Left colon (tissue), 2 donors: ENCODE data around the gene SERPINA9. TPM values are rescaled to one million over a fixed set of nuclear protein-coding genes. Genes with fewer than 3 reads are reported as not detected.

Experiments
- ATAC-seq: fragments of 200-7000 bp; cut with Tn5 transposase; one replicate; pipeline ENCODE4 v1.9.1; 2020; ENCODE audit warnings: mild to moderate bottlenecking, moderate library complexity
- DNase-seq, 2 donors: peaks; one replicate each; pipeline ENCODE4 v3.0.0-alpha.2; 2020
- intact Hi-C, 2 donors: fragments of 100-400 bp; cut with DNase I in 1 of 2; cut with micrococcal nuclease in 1 of 2; formaldehyde crosslinking; loops; one replicate each; pipeline versions ENCODE4 v1.11.2 to v1.14.0; 2022; cut with DNase I, micrococcal nuclease
- total RNA-seq, 2 donors: library from RNA; stranded (reverse); fragmentation: NEBNext Ultra II Directional; extraction: Animal tissue kit (Norgen Biotek cat#: 25700); gene quantifications; one replicate each; pipeline ENCODE4 v1.2.1, GENCODE V29; 2021
- donor health status: DM: no; HTN: no; CAD: no.
- donor health status: DM: yes; HTN: yes; CAD: no.

SERPINA9 gene
- total RNA-seq, 2 donors from 2014 or later = not detected

DNA sequence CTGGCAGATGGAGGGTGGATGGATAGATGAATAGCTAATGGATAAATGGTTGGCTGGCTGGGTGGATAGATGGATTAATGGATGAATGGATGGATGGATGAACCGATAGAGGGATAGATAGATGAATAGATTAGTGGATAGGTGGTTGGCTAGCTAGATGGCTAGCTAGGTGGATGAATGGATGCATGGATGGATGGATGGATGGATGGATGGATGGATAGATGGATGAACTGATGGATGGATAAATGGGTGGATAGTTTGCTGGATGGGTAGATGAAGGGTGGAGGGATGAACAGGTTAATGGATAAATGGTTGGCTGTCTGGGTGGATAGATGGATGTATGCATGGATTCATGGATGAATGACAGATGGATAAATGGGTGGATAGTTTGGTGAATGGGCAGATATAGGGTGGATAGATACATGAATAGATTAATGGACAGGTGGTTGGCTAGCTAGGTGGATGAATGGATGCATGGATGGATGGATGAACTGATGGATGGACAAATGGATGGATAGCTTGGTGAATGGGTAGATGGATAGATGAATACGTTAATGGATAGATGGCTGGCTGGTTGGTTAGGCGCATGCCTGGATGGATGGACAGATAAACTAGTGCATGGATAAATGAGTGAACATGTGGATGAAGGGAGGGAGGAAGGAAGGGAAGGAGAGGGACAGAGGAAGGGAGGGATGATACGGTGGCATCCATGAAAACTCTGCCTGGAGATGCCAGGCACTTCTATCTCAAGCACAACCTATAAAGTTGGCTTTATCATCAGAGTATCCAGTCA is 8.1 kb downstream of the SERPINA9 start:
- intact Hi-C loops = no loop called here
- ATAC-seq (no peak), DNase-seq (no peak)

DNA sequence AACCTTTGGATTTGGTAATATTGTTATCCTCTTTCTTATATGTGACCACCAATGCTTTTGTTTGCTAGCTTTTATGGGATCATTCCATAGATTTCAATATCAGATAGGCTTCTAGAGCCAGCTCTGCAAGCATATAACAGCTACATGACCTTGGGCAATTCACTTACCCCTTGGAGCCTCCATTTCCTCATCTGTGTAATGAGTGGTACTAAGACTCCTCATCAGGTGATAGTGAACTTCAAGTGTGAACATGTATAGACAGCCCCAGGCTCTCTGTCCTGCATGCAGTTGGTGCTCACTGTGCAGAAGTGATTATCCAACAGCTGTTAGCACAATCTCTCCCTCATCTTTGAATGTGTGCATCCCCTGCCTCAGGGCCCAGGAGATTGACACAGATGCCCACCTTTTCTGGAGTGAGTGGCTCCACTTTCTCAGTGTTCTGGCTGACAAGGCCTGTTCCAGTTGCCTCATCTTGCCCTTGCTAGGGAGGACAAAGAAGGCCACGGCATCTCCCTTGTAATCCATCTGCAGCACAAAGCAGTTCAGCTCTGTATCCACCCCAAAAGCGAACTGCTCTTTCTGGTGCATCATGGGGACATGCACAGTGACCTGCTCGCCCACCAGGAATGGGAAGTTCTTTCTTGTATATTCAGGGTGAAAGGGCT is 9.2 kb downstream of the SERPINA9 start:
- intact Hi-C loops = no loop called here
- no peak for ATAC-seq
- no peak for DNase-seq

DNA sequence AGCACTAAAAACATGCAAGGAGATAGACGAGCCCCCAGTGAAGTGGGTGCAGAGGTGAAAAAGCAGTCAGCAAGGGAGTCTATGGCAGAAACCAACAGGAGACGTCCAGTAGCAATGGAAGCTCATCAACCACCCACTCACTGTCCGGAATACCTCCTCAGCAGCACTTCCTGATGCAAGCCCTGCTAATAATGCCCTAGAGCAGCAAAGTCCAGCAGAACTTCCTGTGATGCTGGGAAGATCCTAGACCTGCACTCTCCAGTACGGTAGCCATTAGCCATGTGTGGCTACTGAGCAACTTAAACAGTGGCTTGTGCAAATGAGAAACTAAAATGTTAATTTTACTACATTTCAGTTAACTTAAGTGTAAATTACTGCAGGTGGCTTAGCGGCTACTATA is 11.0 kb downstream of the SERPINA9 start:
- DNase-seq (no peak), ATAC-seq (no peak)
- intact Hi-C loops = no loop called here

DNA sequence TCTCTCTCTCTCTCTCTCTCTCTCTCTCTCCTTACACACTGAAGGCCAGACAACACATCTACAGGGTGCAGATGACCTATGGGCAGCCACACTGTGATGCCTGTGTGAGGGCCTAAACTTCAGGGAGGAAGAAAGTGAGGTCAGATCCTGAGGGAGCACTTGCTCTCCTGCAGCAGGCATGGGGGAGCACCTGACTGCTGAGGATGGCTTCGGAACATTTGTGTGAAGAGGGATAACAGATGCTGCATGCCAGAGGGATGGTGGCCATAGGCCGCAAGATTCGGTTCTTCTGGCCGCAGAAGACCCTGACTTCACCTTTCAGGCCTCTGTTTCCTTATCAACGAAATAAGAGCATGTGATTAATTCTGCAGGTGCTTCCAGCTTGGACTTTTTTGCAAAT is 11.7 kb downstream of the SERPINA9 start:
- DNase-seq = no peak
- intact Hi-C loops = no loop called here

DNA sequence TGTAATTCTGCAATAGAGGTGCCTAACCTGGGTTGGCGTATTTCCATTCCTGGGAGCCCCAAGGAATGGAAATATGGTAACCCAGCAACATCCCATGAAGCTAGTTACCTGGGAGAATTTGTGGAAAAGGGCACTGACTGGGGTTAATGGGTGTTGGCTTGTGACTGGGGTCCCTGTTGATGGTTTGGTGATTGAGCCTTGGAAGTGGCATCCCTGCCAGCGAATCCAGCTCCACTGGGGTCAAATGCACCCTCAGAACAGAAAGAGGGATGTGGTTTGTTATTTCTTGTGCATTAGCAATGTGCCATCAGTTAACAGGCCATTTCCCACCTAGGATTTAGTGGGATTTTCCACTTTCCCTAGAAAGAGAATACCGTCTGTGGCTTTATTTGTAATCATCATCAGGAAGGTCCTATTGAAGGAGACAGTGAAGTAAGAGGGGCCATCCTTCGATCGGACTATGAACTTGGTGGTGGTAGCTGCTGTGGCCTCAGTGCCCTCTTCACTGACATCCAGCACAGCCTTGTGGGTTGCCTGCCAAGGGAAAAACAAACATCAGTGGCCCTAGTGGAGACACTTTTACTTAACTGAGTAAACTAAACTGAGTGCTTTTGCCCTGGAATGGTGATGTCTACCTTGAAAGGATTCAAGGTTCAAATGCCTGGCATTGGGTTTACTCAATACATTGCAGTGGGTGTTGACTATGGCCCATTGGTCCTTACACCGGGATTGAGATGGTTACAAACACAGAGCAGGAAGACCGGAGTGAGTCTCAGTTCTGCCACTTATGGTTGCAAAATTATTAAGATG is 13.0 kb downstream of the SERPINA9 start:
- intact Hi-C loops = no loop called here
- DNase-seq = no peak
- no peak for ATAC-seq

More for the DNA sequence above, 11.7 kb downstream of the SERPINA9 start:
- no peak for ATAC-seq

DNA sequence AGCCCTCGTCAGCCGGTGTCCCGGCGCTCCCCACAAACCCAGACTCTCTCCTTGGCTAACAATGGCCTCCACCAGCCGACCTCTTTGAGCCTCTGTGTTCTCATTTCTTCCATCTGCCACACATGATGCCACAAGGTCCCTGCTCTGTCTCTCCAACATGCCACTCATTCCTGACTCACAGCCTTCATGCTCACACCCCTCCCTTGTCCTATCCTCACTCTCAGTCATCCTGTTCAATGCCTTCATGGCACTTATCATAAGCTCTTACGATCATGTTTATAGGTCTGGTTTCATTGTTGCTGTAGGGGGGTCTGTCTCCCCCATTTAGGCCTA is 13.8 kb downstream of the SERPINA9 start:
- DNase-seq (no peak), ATAC-seq (no peak)
- intact Hi-C loops = no loop called here

DNA sequence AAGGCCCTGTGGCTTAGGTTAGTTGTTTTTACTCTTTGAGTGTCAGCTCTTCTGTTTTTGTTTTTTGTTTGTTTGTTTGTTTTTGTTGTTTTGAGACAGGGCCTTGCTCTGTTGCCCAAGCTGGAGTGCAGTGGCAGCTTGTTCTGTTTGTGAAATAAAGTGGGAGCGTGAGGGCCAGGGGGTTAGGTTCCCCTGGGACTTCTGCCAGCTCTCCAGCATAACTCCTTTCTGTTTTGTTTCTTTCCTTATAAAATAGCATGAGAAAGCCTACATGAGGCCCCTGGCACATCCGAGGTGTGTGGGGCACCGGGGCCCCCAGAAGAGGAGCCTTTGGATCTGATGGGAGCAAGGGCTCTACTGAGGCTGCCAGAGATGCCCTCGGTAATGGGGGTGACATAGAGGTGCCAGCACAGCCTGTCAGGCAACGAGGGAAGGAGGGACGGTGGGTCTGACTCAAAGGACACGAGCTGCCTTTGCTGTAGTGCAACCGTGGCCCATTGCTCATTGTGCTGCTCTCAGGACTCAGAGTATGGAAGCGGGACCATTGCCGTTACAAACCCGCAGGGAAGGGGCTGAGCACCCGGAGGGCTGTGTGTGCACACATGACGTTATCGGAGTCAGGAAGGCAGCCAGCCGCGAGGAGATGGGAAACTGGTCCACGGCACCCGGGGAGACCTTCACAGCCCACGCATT is 14.3 kb downstream of the SERPINA9 start:
- intact Hi-C loops = no loop called here
- no peak for DNase-seq
- no peak for ATAC-seq

DNA sequence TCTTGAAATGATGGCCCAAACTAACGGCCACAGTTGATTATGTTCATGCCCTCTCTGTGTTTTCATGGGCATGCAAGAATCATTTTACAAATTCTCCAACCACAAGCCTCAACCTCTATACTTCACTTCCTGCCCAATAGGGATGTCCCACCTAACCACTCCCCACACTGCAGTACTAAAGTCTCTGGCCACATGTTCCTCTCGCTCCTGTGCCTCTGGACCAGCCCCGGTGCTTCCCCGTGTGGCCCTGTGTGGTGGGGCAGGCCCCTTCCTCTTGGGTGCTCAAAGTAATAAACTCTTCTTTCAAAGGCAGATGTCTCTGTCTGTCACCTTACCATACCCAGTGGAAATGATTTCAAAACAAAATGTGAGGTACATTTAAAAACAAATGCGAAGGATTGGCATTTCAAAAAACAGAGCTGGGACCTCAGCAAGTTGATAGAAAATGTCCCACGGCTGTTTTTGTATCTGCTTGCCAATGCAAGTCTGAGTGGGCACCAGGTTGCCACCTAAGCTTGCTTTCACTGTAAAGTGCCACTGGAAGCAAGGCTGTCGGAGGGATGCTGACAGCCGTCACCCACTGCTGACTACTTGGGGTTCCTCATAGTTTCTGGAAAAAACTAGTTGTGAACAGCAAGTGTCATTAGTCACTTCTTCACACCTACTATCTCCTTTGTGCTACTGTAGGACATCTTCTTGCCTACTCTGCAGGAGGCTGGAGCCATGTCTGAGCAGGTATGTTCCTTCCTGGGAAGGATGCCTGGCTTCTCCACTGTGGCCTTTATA is 15.2 kb downstream of the SERPINA9 start:
- intact Hi-C loops = no loop called here
- no peak for DNase-seq
- no peak for ATAC-seq

DNA sequence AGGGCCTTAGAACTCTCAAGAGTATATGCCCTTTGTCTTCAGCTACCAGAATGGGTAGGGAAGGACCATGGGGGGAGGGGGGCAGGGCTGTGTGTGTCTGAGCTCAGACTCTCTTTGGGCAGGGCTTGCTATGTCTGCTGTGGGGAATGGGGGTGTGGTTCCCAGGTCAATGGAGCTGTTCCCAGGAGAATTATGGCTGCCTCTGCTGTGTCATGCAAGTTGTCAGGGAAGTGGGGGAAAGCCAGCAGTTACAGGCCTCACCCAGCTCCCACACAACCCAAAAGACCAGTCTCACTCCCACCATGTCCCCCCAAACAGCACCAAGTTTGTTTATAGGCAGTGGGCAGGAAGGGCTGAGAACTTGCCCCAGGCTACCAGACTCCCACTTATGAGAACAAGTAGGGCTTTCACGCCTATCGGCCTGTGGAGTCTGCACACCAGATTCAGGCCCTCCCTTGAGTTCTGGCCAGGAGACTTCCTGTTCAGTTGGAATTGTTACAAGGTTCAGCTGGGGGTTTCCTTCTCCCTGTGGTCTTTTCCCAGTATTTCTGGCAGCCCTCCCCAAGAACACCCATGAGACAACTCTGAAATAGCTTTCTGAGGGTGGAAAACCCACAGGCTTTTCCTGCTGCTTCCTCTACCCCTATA is 17.3 kb downstream of the SERPINA9 start:
- ATAC-seq (no peak), DNase-seq (no peak)
- intact Hi-C loops = no loop called here

DNA sequence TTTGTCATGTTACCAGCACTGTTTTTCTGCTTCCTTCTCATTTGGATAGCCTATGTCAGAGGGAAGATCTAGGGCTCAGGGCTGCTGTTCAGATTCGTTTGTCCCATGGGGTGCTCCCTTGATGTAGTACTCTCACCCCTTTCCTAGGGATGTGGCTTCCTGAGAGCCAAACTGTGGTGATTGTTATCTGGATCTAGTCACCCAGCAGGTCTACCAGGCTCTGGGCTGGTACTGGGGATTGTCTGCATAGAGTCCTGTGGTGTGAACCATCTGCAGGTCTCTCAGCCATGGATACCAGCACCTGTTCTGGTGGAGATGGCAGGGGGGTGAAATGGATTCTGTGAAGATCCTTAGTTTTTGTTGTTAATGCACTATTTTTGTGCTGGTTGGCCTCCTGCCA is 17.9 kb downstream of the SERPINA9 start:
- no peak for ATAC-seq
- intact Hi-C loops = no loop called here
- no peak for DNase-seq

DNA sequence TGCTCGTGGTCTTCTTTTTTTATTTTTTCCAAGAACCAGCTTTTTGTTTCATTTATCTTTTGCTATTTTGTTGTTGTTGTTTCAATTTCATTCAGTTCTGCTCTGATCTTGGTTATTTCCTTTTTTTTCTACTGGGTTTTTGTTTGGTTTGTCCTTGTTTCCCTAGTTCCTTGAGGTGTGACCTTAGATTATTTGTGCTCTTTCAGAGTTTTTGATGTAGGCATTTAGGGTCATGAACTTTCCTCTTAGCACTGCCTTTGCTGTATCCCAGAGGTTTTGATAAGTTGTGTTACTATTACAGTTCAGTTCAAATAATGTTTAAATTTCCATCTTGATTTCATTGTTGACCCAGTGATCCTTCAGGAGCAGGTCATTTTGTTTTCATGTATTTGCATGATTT is 20.1 kb downstream of the SERPINA9 start:
- intact Hi-C loops = no loop called here
- DNase-seq (no peak), ATAC-seq (no peak)

DNA sequence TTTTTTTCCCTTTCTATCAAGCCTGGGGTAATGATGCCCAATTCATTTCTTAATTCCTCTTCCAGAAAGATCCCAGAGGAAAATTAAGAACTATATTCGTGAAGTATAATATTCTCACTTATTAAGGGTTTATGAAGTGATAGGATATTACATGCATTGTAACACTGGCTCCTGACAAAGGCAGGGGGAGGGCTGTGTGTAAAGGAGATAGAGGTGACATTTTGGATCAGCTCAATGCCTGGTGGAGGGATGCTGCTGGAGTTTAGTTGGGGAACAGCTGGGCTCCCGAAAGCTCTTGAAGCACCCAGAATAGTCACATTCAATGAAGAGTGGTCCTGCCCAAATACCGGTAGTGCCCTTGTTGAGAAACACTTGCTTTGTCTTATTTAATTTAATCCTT is 24.2 kb downstream of the SERPINA9 start:
- DNase-seq (no peak), ATAC-seq (no peak)
- intact Hi-C loops = no loop called here

DNA sequence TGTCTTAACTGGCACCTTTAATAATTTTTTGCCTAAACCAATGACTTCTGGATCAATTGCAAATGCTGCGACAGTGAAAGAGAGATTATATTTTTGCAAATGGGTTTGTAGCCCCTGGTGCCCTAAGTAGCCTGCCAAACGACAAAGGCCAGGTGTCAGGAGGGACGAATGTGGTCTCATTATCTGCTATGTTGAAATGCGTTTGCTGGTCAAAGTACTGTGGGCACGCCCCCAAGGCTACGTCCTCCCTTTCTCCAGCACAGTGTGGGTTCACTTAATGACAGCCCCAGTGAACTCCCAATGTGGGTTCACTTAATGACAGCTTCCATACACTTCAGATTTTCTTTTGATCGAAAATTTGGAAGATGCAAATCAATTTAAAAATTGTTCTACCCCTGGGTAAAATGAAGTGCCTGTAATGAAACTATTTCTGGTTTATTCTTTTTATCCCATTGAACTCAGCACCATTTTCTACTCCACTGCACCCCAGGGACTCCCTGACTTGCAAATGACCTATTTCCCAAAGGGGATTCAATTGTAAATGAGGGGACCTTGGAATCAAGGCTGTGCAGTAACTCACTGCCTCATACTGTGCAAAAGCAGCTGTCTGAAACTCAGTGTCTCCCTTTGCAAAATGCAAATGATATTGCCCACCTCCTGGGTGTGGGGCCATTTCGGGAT is 24.8 kb downstream of the SERPINA9 start:
- ATAC-seq (no peak), DNase-seq (no peak)

DNA sequence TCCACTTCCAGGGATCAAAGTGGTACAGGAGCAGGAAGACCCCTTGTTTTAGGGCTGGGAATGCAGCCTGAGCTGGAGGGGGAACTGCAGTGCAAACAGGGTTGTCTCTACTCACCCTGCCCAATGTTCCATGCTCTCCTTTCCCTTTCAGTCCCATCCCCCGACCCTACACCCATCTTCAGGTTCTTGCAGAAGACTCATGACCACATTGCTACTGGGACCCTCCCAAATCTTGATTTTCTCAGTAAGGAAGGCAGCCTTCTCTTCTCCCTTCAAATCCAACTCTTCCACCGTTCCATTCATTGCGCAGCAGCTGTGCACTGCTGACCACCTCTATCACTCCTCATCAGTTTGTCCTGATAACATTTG is 25.3 kb downstream of the SERPINA9 start:
- intact Hi-C loops = no loop called here
- no peak for ATAC-seq

More for the DNA sequence above, 24.8 kb downstream of the SERPINA9 start:
- intact Hi-C loops = no loop called here

DNA sequence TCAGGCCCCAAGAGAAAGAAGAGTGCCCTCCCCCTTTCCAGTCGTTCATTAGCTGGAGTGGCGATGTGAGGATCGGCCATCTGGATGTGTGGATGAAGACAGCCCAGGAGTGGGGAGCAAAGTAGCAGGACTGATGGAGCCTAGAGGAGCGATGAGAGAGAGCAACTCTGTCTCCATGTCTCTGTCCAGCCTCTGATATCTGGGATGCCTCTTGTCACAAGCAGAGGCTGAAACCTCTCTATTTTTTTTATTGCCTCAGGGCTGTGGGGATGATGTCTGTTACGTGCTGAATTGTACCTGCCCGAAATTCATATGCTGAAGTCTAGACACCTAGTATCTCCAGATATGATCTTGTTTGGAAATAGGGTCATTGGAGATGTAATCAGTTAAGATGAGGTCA is 26.1 kb downstream of the SERPINA9 start:
- ATAC-seq (no peak), DNase-seq (no peak)
- intact Hi-C loops = no loop called here

More for the DNA sequence above, 25.3 kb downstream of the SERPINA9 start:
- DNase-seq = no peak

DNA sequence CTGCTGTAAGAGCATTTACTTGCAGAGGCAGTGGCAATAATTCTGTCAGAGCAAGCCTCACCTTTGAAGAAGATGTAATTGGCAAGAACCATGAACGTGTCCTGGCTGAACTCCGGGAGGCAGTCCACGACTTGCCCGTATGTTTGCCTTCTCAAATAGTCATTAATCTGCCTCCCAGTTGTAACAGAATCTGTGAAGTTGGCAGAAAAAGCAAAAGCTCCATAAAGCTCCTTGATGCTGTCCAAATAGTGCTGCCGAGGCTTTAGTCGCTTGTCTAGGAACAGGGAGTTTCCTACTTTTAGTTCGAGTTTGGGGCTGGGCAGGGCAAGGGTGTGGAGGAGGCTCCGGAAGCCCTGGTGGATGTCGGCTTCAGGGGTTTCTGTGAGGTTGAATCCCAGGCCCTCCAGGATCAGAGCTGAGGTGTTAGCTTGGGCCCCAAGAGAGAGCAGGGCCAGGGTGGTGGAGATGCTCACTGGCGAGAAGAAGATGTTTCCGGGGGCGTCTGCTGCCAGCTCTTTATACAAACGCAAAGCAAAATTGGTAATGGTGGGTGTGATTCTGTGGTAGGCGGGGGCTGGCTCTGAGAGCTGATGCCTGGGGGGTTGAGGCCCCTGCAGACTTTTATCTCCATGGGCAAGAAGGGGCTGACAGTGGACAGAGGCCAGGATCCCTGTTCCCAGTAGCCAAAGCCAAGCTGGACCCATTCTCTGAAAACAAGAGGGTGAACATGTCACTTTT is 27.8 kb downstream of the SERPINA9 start:
- ATAC-seq = no peak
- DNase-seq = no peak
- intact Hi-C loops = no loop called here

DNA sequence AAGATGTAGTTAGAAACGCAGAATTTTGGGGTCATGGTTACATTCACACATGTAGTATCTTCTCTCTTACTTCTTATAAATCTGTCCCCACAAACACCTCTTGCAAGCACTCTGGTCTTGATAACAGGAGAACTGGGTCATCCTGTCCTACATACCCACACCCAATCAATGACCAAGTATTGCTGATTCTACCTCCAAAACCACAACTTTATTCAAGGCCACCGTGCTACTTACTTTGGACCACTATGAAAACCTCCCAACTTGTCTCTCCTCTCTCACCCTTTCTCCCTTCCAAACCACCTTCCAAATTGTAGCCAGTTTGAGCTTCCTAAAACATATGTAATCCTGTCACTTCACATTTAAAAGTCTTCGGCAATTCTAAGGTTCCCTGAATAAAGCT is 28.8 kb downstream of the SERPINA9 start:
- intact Hi-C loops = no loop called here
- ATAC-seq (no peak), DNase-seq (no peak)
